Adrenal gland (tissue), 5 donors: ENCODE measurements around the gene ARHGAP6.

ENCODE experiments used
- POLR2A ChIP-seq, 2 donors: fragments of 450-650 bp; IDR thresholded peaks; one replicate each; pipeline ENCODE4 v1.6.1; 2017; ENCODE audit warnings: antibody characterized with exemption in 2 of 2, mild to moderate bottlenecking in 2 of 2, moderate library complexity in 1 of 2
- TF ChIP-seq, protein P1 (sequence below), 6 experiments: fragments of 450-650 bp in 4 of 6; fragments of 200-600 bp in 2 of 6; sonication (generic) in 1 of 6; IDR thresholded peaks; 1 replicate in 5 of 6; 2 replicates in 1 of 6; pipeline versions ENCODE4 v1.5.1 to v1.8.0; 2016 to 2021; ENCODE audit warnings: antibody characterized with exemption in 6 of 6, mild to moderate bottlenecking in 2 of 6, moderate library complexity in 1 of 6
- donor health status: DM: no; HTN: no; CAD: no.

DNA sequence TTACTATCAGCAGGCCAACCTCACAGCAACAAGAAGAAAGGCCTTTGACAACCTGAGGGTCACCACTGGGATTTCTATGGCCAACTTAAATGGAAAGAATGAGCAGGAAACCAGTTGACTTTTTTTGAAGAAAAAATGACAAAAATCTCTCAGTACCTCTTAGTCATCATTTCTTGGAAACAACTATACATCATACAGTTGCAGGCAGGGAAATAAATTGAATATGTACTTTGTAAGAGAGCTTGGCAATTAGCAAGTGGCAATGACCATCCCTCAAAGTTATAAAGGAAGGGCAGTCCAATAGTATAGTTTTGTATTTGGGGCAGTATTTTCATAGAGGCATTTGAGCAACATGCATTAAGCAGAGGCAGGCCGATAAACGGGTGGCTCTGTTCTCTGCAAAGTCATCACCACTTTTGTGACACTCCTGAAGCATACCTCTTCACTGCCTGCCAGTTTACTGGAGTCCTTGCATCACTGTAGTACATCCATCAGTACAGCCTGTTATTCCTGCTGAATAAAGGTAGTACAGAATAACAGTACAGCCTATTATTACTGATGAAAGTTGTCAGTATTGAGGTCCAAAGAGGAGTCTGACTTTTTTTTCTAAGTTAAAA, 455.8 kb downstream of the ARHGAP6 start:
- TF ChIP-seq, protein P1, sequence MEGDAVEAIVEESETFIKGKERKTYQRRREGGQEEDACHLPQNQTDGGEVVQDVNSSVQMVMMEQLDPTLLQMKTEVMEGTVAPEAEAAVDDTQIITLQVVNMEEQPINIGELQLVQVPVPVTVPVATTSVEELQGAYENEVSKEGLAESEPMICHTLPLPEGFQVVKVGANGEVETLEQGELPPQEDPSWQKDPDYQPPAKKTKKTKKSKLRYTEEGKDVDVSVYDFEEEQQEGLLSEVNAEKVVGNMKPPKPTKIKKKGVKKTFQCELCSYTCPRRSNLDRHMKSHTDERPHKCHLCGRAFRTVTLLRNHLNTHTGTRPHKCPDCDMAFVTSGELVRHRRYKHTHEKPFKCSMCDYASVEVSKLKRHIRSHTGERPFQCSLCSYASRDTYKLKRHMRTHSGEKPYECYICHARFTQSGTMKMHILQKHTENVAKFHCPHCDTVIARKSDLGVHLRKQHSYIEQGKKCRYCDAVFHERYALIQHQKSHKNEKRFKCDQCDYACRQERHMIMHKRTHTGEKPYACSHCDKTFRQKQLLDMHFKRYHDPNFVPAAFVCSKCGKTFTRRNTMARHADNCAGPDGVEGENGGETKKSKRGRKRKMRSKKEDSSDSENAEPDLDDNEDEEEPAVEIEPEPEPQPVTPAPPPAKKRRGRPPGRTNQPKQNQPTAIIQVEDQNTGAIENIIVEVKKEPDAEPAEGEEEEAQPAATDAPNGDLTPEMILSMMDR (IDR thresholded peaks at IDR 0.05): no peak
- no peak for TF ChIP-seq POLR2A (IDR thresholded peaks at IDR 0.05)
